Panc1 (cell line): ENCODE data around the gene NFAT5.

Source experiments
- POLR2AphosphoS5 ChIP-seq: IDR thresholded peaks from 2 replicates; pipeline ENCODE4 v1.6.1; 2012; ENCODE audit warnings: mild to moderate bottlenecking, low read depth, low read length, moderate library complexity
- REST ChIP-seq, 2 experiments: IDR thresholded peaks; 2 replicates each; pipeline ENCODE4 v1.6.1; 2011 to 2012; ENCODE audit warnings: low read depth in 2 of 2, control low read depth in 1 of 2, low read length in 1 of 2, mild to moderate bottlenecking in 1 of 2, moderate library complexity in 1 of 2; ENCODE audit not compliant: insufficient read depth in 1 of 2
- TCF7L2 ChIP-seq: IDR thresholded peaks from 2 replicates; pipeline ENCODE4 v1.6.1; 2011; ENCODE audit warnings: mild to moderate bottlenecking, low read depth, low read length, inconsistent platforms
- TF ChIP-seq, protein P1 (sequence below): fragments of 450-650 bp; IDR thresholded peaks from 2 replicates; pipeline ENCODE4 v1.5.1; 2017; ENCODE audit warnings: mild to moderate bottlenecking

DNA sequence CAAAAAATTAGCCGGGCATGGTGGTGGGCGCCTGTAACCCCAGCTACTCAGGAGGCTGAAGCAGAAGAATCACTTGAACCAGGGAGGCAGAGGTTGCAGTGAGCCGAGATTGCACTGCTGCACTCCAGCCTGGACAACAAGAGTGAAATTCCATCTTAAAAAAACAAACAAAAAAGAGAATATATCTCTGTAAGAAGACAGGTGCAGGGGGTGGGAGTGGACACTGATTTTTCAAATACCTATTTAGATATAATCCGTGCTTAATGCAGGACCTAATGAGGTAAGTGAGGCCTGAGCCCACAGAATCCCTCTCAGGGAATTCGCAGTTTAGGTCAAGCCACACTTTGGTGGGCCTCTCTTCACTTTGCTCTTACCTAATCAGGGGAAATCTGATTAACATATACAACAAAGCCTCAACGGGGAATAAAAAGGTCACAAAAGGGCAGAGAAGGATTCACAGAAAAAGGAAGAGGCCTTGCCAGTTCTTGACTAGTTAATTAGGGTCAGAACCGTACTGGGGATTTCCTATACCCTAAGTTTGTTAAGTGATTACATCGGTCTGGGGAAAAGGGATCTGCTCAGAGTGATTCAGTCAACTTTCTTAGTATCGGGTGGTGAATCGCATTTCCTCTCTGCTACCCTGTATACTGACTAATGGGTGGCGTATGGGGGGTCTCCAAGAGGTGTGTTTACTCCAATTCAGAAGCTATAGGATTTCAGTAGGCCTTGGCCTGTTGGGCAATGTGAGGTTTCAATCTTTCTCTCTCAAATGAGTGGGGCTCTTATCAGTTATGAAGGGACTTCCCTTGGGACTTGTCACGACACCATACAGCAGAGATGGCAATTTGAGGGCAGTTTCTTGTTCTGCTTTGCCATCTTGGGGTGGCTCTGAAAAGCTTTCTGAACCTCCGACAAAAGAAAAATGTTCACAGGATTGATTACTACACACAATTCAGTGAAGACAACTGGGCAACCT, 1.9 kb upstream of the NFAT5 start:
- TF ChIP-seq, protein P1, sequence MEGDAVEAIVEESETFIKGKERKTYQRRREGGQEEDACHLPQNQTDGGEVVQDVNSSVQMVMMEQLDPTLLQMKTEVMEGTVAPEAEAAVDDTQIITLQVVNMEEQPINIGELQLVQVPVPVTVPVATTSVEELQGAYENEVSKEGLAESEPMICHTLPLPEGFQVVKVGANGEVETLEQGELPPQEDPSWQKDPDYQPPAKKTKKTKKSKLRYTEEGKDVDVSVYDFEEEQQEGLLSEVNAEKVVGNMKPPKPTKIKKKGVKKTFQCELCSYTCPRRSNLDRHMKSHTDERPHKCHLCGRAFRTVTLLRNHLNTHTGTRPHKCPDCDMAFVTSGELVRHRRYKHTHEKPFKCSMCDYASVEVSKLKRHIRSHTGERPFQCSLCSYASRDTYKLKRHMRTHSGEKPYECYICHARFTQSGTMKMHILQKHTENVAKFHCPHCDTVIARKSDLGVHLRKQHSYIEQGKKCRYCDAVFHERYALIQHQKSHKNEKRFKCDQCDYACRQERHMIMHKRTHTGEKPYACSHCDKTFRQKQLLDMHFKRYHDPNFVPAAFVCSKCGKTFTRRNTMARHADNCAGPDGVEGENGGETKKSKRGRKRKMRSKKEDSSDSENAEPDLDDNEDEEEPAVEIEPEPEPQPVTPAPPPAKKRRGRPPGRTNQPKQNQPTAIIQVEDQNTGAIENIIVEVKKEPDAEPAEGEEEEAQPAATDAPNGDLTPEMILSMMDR = no peak
- TF ChIP-seq REST (IDR thresholded peaks at IDR 0.05; ENCODE audit: insufficient read depth in 1 of 2, low read depth in 2 of 2, low read length in 1 of 2) = no peak
- TF ChIP-seq TCF7L2 = no peak
- no peak for TF ChIP-seq POLR2AphosphoS5
